Measurements from ENCODE around the gene NUCB2. TPM values are rescaled to one million over a fixed set of nuclear protein-coding genes. Genes with fewer than 3 reads are reported as not detected.
"Not testable (repeated sequence)": the region's sequence is repeated elsewhere in the genome, so short reads cannot be mapped to it uniquely, and the experiment has no call there.

Gene NUCB2
- polyA plus RNA-seq, 4 donors = 5.4 to 88.2 (median 27.7) TPM

DNA sequence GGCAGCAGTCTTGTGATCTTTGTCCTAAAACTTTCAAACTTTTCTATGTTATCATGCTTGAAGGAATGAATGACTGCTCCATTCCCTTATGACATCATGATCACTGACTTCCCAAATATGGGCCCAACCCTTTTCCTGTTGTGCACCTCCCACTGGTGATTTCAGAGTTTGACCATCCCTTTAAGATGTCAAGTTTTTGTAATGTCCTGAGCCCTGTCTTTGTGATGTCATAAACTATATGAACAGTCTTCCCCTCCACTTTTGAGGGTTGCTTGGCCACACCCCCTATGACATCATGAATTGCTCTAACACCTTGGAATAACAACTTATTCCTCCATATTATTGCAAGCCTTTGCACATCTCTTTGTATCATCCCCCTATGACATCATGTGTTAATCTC lies 16.5 kb upstream of the NUCB2 start:
- DNase-seq (no peak), FAIRE-seq (no peak)
- no peaks in the 10 kb centered on the region for H3K4me1 ChIP-seq (ENCODE audit: control insufficient read depth in 3 of 3, insufficient read depth in 2 of 3, low read depth in 1 of 3, low read length in 2 of 3)
- no peak overlapping the region for H3K27ac ChIP-seq (ENCODE audit: low read depth in 1 of 3, low read length in 2 of 3)
- H3K4me3 ChIP-seq (ENCODE audit: low read depth in 1 of 3, low read length in 3 of 3) = no peak overlapping the region
- no peaks in the 10 kb centered on the region for H3K27me3 ChIP-seq (ENCODE audit: control insufficient read depth in 3 of 3, insufficient read depth in 3 of 3, low read length in 3 of 3)
- peaks cover 0 to 6% of the 10 kb centered on the region in 2 donors for H3K9me3 ChIP-seq (ENCODE audit: control insufficient read depth in 2 of 2, insufficient read depth in 1 of 2, low read depth in 1 of 2, low read length in 1 of 2)
- no peaks in the 10 kb centered on the region for H3K36me3 ChIP-seq (ENCODE audit: control insufficient read depth in 3 of 3, insufficient read depth in 2 of 3, low read depth in 1 of 3, low read length in 3 of 3)

- Histone ChIP-seq H3K4me1 (ENCODE audit: control insufficient read depth in 3 of 3, insufficient read depth in 2 of 3, low read depth in 1 of 3, low read length in 2 of 3) (no peaks in the 10 kb centered on the region), H3K36me3 (ENCODE audit: control insufficient read depth in 3 of 3, insufficient read depth in 2 of 3, low read depth in 1 of 3, low read length in 3 of 3) (no peaks in the 10 kb centered on the region), H3K27me3 (ENCODE audit: control insufficient read depth in 3 of 3, insufficient read depth in 3 of 3, low read length in 3 of 3) (no peaks in the 10 kb centered on the region), H3K4me3 (ENCODE audit: low read depth in 1 of 3, low read length in 3 of 3) (no peak overlapping the region), H3K9me3 (ENCODE audit: control insufficient read depth in 2 of 2, insufficient read depth in 1 of 2, low read depth in 1 of 2, low read length in 1 of 2) (peaks cover 0 to 3% of the 10 kb centered on the region in 2 donors), H3K27ac (ENCODE audit: low read depth in 1 of 3, low read length in 2 of 3) (no peak overlapping the region)
- DNase-seq (no peak), FAIRE-seq (no peak)
- 29 to 54% (median 32%) methylated on average over 1 of the region's 1 CpG for WGBS, 3 donors
These were observed 12.8 kb upstream of the NUCB2 start for GRCh38 chr11:17263769-17264168.

DNA sequence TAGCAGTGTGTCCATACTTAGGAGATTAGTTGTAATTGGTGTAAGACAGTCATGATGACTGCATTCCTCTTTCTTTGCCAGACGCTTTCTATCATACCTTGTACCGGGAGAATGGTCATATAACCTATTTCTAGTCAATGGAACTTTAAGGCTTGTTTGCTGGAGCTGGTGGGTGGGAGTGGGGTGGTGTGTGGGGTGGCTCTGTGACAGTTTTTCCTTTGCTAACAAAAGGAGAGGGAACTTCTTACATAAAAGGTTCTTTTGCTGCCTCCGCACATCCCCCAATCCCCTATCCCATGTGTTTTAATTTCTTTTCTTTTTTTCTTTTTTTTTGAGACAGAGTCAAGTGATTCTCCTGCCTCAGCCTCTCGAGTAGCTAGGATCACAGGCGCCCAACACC lies 9.8 kb upstream of the NUCB2 start:
- 87 to 89% (median 88%) methylated on average over 5 of the region's 5 CpGs for WGBS, 3 donors
- no peak overlapping the region for H3K4me3 ChIP-seq (ENCODE audit: low read depth in 1 of 3, low read length in 3 of 3)
- no peaks in the 10 kb centered on the region for H3K36me3 ChIP-seq (ENCODE audit: control insufficient read depth in 3 of 3, insufficient read depth in 2 of 3, low read depth in 1 of 3, low read length in 3 of 3)
- H3K9me3 ChIP-seq (ENCODE audit: control insufficient read depth in 2 of 2, insufficient read depth in 1 of 2, low read depth in 1 of 2, low read length in 1 of 2) = no peaks in the 10 kb centered on the region
- FAIRE-seq (no peak), DNase-seq (no peak)
- H3K27ac ChIP-seq (ENCODE audit: low read depth in 1 of 3, low read length in 2 of 3) = no peak overlapping the region
- H3K27me3 ChIP-seq (ENCODE audit: control insufficient read depth in 3 of 3, insufficient read depth in 3 of 3, low read length in 3 of 3) = no peaks in the 10 kb centered on the region
- no peaks in the 10 kb centered on the region for H3K4me1 ChIP-seq (ENCODE audit: control insufficient read depth in 3 of 3, insufficient read depth in 2 of 3, low read depth in 1 of 3, low read length in 2 of 3)

DNA sequence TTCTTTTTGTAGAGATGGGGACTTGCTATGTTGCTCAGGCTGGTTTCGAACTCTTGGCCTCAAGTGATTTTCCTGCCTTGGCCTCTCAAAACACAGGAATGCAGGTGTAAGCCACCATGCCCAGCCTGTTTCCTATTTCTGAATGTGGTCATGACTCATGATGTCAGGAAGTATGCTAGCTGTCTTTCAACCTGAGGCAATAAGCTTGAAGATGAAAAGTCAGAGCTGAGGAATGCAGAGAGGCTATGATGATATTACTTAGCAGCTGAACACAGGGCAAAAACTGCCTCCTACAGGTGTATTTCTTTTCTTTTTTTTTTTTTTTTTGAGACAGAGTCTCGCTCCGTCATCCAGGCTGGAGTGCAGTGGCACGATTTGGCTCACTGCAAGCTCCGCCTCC lies 9.0 kb upstream of the NUCB2 start:
- WGBS, 3 donors = 84 to 96% (median 94%) methylated on average over 5 of the region's 5 CpGs
- no peaks in the 10 kb centered on the region for H3K9me3 ChIP-seq (ENCODE audit: control insufficient read depth in 2 of 2, insufficient read depth in 1 of 2, low read depth in 1 of 2, low read length in 1 of 2)
- H3K4me3 ChIP-seq (ENCODE audit: low read depth in 1 of 3, low read length in 3 of 3) = no peak overlapping the region
- H3K4me1 ChIP-seq (ENCODE audit: control insufficient read depth in 3 of 3, insufficient read depth in 2 of 3, low read depth in 1 of 3, low read length in 2 of 3) = no peaks in the 10 kb centered on the region
- H3K36me3 ChIP-seq (ENCODE audit: control insufficient read depth in 3 of 3, insufficient read depth in 2 of 3, low read depth in 1 of 3, low read length in 3 of 3) = no peaks in the 10 kb centered on the region
- H3K27ac ChIP-seq (ENCODE audit: low read depth in 1 of 3, low read length in 2 of 3) = no peak overlapping the region
- no peak for FAIRE-seq
- no peak for DNase-seq
- H3K27me3 ChIP-seq (ENCODE audit: control insufficient read depth in 3 of 3, insufficient read depth in 3 of 3, low read length in 3 of 3) = no peaks in the 10 kb centered on the region

DNA sequence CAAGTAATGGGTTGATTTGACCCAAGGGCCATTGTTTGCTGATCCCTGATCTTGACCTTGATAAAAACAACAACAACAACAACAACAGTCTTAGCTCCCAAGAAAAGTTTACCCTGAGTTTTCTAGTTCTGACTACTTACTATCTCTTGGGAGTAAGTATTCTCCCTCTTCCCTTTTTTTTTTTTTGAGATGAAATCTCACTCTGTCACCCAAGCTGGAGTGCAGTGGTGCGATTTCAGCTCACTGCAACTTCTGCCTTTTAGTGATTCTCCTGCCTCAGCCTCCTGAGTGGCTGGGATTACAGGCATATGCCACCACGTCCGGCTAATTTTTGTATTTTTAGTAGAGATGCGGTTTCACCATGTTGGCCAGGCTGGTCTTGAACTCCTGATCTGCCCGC lies 8.0 kb upstream of the NUCB2 start:
- not testable (repeated sequence) for H3K4me3 ChIP-seq (ENCODE audit: low read depth in 1 of 3, low read length in 3 of 3); H3K36me3 ChIP-seq (ENCODE audit: control insufficient read depth in 3 of 3, insufficient read depth in 2 of 3, low read depth in 1 of 3, low read length in 3 of 3); H3K4me1 ChIP-seq (ENCODE audit: control insufficient read depth in 3 of 3, insufficient read depth in 2 of 3, low read depth in 1 of 3, low read length in 2 of 3); H3K27ac ChIP-seq (ENCODE audit: low read depth in 1 of 3, low read length in 2 of 3); DNase-seq; H3K27me3 ChIP-seq (ENCODE audit: control insufficient read depth in 3 of 3, insufficient read depth in 3 of 3, low read length in 3 of 3); FAIRE-seq; H3K9me3 ChIP-seq (ENCODE audit: control insufficient read depth in 2 of 2, insufficient read depth in 1 of 2, low read depth in 1 of 2, low read length in 1 of 2)
- 88 to 96% (median 90%) methylated on average over 5 of the region's 5 CpGs for WGBS, 3 donors

DNA sequence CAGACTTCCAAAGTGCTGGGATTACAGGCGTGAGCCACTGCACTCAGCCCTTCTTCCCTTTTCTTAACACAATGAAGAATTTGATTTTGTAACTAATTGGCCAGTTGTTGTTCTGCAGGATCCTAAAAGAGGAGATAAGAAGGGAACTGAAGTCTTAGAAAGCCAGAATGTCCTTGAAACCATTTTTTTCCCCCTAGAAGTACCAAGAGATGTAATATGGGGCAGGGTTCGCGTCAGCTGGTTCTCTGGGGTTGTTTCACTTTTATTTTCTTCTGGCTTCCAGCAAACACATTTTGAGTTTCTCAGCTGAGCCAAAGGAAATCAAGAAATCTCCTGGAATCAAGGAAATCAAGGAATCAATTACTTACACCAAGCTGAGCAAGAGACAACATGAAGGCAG lies 7.6 kb upstream of the NUCB2 start:
- WGBS, 3 donors = 49 to 68% (median 59%) methylated on average over 3 of the region's 3 CpGs
- Histone ChIP-seq H3K9me3 (ENCODE audit: control insufficient read depth in 2 of 2, insufficient read depth in 1 of 2, low read depth in 1 of 2, low read length in 1 of 2) (no peaks in the 10 kb centered on the region), H3K36me3 (ENCODE audit: control insufficient read depth in 3 of 3, insufficient read depth in 2 of 3, low read depth in 1 of 3, low read length in 3 of 3) (no peaks in the 10 kb centered on the region), H3K4me3 (ENCODE audit: low read depth in 1 of 3, low read length in 3 of 3) (no peak overlapping the region), H3K27ac (ENCODE audit: low read depth in 1 of 3, low read length in 2 of 3) (no peak overlapping the region), H3K27me3 (ENCODE audit: control insufficient read depth in 3 of 3, insufficient read depth in 3 of 3, low read length in 3 of 3) (no peaks in the 10 kb centered on the region), H3K4me1 (ENCODE audit: control insufficient read depth in 3 of 3, insufficient read depth in 2 of 3, low read depth in 1 of 3, low read length in 2 of 3) (no peaks in the 10 kb centered on the region)
- DNase-seq (peak in 1 of 2 donors; percentile 22), FAIRE-seq (no peak)

GRCh38 chr11:17272801-17273200 lies 3.7 kb upstream of the NUCB2 start:
- no peak for FAIRE-seq
- WGBS, 3 donors = 90 to 94% (median 93%) methylated on average over 1 of the region's 1 CpG
- no peak overlapping the region for H3K27ac ChIP-seq (ENCODE audit: low read depth in 1 of 3, low read length in 2 of 3)

GRCh38 chr11:17273211-17273610 lies 3.3 kb upstream of the NUCB2 start:
- no peak for FAIRE-seq
- H3K36me3 ChIP-seq (ENCODE audit: control insufficient read depth in 3 of 3, insufficient read depth in 2 of 3, low read depth in 1 of 3, low read length in 3 of 3) = no peaks in the 10 kb centered on the region
- no peak overlapping the region for H3K4me3 ChIP-seq (ENCODE audit: low read depth in 1 of 3, low read length in 3 of 3)
- no peaks in the 10 kb centered on the region for H3K27me3 ChIP-seq (ENCODE audit: control insufficient read depth in 3 of 3, insufficient read depth in 3 of 3, low read length in 3 of 3)
- no peak for DNase-seq
- H3K9me3 ChIP-seq (ENCODE audit: control insufficient read depth in 2 of 2, insufficient read depth in 1 of 2, low read depth in 1 of 2, low read length in 1 of 2) = no peaks in the 10 kb centered on the region
- 61 to 71% (median 63%) methylated on average over 6 of the region's 6 CpGs for WGBS, 3 donors
- H3K27ac ChIP-seq (ENCODE audit: low read depth in 1 of 3, low read length in 2 of 3) = no peak overlapping the region
- peaks cover 0 to 5% (median 3%) of the 10 kb centered on the region in 3 donors for H3K4me1 ChIP-seq (ENCODE audit: control insufficient read depth in 3 of 3, insufficient read depth in 2 of 3, low read depth in 1 of 3, low read length in 2 of 3)

More at GRCh38 chr11:17272801-17273200, 3.7 kb upstream of the NUCB2 start:
- Histone ChIP-seq H3K4me1 (ENCODE audit: control insufficient read depth in 3 of 3, insufficient read depth in 2 of 3, low read depth in 1 of 3, low read length in 2 of 3) (peaks cover 0 to 5% (median 3%) of the 10 kb centered on the region in 3 donors), H3K9me3 (ENCODE audit: control insufficient read depth in 2 of 2, insufficient read depth in 1 of 2, low read depth in 1 of 2, low read length in 1 of 2) (no peaks in the 10 kb centered on the region), H3K27me3 (ENCODE audit: control insufficient read depth in 3 of 3, insufficient read depth in 3 of 3, low read length in 3 of 3) (no peaks in the 10 kb centered on the region), H3K36me3 (ENCODE audit: control insufficient read depth in 3 of 3, insufficient read depth in 2 of 3, low read depth in 1 of 3, low read length in 3 of 3) (no peaks in the 10 kb centered on the region), H3K4me3 (ENCODE audit: low read depth in 1 of 3, low read length in 3 of 3) (no peak overlapping the region)
- DNase-seq = no peak

GRCh38 chr11:17273668-17274282 lies 2.8 kb upstream of the NUCB2 start:
- Histone ChIP-seq H3K4me3 (ENCODE audit: low read depth in 1 of 3, low read length in 3 of 3) (no peak overlapping the region), H3K27ac (ENCODE audit: low read depth in 1 of 3, low read length in 2 of 3) (no peak overlapping the region), H3K9me3 (ENCODE audit: control insufficient read depth in 2 of 2, insufficient read depth in 1 of 2, low read depth in 1 of 2, low read length in 1 of 2) (no peaks in the 10 kb centered on the region), H3K27me3 (ENCODE audit: control insufficient read depth in 3 of 3, insufficient read depth in 3 of 3, low read length in 3 of 3) (no peaks in the 10 kb centered on the region), H3K36me3 (ENCODE audit: control insufficient read depth in 3 of 3, insufficient read depth in 2 of 3, low read depth in 1 of 3, low read length in 3 of 3) (no peaks in the 10 kb centered on the region), H3K4me1 (ENCODE audit: control insufficient read depth in 3 of 3, insufficient read depth in 2 of 3, low read depth in 1 of 3, low read length in 2 of 3) (peaks cover 0 to 5% (median 3%) of the 10 kb centered on the region in 3 donors)
- 89 to 98% (median 93%) methylated on average over 5 of the region's 5 CpGs for WGBS, 3 donors
- DNase-seq = no peak
- FAIRE-seq = no peak
